NAMALWA (cell line): Measurements from ENCODE around the gene ARHGEF11.

Experiments
- DNase-seq: peaks from one replicate; pipeline ENCODE4 v3.0.0-alpha.2; 2015; ENCODE audit warnings: low spot score

Gene ARHGEF11

GRCh38 chr1:156949127-156949526, 96.4 kb downstream of the ARHGEF11 start:
- DNase-seq: no peak

DNA sequence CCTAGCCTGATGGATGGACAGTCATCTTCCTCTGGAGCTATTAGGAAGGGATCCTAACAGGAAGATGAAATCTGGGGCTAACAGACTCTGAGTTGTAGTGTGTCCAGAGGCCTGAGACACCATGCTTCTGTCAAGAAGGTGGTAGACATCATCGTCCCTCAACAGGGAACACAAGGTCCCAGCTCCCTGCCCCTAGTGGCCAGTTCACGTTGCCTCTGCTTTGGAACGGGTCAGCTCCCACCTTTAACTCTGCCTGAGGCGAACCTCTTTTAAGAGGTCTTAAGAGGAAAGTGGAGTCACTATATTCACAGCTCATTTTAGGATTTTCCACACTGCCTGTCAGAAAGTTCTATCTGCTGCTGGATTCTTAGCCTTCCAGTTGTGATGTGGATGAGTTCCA, 96.8 kb downstream of the ARHGEF11 start:
- DNase-seq: peak; percentile 32

GRCh38 chr1:156947818-156948525, 97.6 kb downstream of the ARHGEF11 start:
- DNase-seq: no peak

DNA sequence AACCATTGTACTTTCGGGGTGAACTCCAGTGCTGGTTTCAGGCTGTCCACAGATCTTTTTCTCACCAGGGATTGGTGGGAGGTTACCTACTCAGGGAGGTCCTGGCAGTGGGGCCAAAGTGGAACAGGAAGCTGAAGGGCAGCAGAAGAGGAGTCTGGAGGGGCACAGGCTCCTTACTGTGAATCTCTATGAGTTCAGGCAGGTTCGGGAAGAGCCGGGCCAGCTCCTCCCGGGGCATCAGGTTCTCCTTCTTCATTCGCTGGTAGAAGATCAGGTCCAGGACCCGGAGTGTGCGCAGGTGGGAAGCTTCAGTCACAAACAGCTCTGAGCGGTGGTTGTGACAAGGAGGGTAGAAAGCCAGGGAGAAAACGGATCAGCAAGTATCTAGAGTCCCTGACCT, 98.4 kb downstream of the ARHGEF11 start:
- DNase-seq: no peak

DNA sequence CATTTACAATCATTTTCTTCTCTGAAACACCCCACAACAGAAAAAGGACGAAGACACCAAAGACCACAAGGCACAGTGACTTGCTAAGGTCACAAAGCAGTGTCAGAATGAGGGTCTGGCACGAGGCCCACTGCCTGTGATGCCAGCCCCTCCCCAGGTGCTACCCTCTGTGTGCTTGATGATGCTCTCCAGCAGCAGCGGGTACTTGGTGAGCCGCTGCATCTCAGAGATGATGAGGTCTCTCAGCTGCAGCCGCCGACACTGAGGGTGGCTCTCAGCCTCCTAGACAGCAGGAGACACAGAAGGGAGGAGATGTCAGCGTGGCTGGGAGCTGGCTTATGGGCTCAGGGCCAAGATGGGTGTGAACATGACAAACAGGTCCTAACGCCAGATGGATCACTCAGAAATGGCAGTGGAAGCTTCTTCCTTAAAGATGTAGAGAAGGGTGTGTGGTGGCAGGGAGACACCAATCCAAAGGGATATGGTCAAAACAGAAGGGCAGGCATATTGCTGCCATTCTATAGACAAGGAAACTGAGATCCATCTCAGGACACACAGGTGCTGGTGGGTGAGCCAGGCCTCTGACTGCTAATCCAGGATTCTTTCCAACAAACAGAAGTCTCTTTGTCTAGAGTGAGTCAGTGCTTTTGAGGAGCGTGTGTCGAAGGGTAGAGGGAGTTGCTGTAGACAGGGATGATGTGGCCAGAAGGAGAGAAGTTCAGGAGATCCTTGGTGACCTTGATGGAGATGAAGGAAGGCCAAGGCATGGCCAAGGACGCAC, 99.5 kb downstream of the ARHGEF11 start:
- no peak for DNase-seq

DNA sequence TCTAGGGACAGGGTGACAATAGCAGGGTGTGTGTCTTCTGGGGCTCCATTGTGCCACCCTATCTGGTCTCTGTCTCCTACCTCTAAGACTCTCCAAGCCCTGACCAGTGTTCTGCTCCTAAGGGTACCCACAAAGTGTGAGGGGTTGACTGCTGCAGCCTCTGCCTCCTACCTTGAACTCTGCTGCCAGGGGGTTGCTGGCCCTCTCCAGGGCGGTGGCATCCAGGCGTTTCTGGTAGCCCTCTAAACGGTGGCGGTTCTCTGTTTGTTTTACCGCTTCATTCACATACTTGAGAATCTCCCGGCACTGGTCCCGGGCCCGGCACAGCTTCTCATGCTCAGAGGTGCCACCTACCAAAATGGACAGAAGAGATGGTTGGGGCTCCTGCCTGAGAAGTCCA, 100.7 kb downstream of the ARHGEF11 start:
- no peak for DNase-seq

DNA sequence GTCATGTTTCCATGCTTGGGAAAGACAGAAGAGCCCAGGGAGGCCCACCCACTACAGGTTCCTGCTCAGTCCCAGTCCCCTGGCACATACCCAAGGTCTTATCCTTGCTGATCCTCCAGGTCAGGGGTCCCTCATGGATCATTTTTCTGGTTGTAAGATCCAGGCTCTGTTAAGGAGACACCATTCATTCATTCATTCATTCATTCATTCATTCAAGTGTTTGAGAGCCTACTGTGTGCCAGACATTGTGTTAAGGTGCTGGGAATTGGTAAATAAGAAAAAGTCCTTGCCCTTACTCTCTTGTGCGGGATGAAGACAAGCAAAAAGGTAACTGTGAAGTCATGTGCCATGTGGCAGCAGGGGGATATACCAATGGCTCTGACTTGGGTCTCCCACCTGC, 101.3 kb downstream of the ARHGEF11 start:
- DNase-seq: no peak

DNA sequence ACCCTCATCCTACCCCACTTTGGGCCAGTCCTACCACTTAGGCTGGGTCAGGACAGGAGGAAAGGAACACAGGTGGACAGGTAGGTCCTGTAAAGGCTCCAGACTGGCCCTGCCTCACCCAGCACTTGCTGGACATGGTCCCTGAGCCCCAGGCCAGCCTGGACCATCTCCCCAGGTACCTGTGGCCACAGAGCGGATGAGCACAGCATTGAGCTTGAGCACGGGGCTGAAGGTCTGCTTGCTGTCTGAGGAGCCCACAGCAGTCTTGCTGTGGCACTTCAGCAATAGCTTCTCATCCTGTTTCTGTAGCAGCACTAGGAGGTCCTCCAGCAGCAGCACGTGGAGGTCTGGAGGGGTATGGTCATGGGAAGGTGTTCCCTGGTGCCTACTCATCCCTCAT, 101.8 kb downstream of the ARHGEF11 start:
- DNase-seq: no peak

- DNase-seq: no peak
These were observed 103.0 kb downstream of the ARHGEF11 start for GRCh38 chr1:156942576-156942975.

- no peak for DNase-seq
These were observed 103.4 kb downstream of the ARHGEF11 start for GRCh38 chr1:156942176-156942575.

GRCh38 chr1:156941675-156942074, 103.9 kb downstream of the ARHGEF11 start:
- DNase-seq: no peak

- no peak for DNase-seq
These were observed 105.7 kb downstream of the ARHGEF11 start for GRCh38 chr1:156939786-156940334.

- DNase-seq: no peak
These were observed 106.7 kb downstream of the ARHGEF11 start for GRCh38 chr1:156938813-156939212.

DNA sequence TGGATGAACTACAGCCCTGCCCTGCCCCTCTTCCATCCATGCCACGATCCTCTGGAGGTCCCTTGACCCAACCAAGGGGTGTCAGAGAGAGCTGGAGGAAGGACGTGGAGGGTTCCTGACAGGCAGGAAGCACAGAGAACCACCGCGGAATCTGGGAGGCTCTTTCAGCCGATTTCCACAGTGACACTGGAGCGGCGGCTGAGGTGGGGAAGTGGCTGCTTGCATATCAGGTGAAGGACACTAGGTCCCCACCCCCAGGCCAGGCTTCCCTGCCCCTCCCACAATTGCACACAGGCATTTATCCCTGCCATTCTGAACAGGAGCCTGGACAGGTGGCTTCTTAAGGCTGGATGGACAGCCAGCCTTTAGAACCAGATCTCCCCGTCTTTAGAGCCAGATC, 107.7 kb downstream of the ARHGEF11 start:
- no peak for DNase-seq

DNA sequence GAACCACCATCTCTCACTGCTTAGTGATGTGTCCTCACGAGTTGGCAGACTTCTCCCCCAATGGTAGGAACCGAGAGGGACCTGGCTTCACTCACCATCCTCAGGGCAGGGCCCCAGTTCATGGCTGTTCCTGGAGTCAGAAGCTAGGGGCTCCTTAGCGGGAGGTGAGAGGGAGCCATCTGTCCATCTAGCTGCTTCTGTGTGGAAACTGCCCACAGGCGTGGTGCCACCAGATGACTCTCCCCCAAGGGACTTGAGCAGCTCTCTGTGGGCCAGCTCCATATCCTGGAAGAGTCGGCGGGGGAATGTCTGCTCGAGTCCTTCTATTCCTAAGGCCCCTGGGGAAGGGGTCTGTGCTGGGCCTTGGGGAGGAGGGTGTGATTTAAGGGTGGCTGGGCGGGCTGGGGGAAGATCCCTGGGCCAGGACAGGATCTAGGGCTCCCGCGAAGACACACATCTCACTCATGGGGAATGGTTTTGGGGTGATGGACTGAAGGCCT, 108.8 kb downstream of the ARHGEF11 start:
- no peak for DNase-seq

DNA sequence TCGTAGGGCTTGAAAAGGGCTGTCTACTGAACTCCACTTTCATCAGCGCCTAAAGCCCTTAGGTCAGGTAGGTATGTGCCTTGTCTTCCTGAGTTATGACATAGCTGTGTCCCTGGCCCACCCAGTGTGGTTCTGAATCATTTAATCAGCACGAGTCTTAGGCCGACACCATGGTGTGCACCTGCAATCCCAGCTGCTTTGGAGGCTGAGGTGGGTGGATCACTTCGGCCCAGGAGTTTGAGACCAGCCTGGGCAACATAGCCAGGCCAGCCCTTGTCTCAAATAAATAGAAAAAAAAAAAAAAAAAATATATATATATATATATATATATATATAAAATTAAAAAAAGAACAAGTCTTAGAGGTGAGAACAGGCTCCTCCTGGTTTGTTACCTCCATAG, 109.4 kb downstream of the ARHGEF11 start:
- no peak for DNase-seq

- DNase-seq: no peak
These were observed 109.9 kb downstream of the ARHGEF11 start for GRCh38 chr1:156935505-156936128.

DNA sequence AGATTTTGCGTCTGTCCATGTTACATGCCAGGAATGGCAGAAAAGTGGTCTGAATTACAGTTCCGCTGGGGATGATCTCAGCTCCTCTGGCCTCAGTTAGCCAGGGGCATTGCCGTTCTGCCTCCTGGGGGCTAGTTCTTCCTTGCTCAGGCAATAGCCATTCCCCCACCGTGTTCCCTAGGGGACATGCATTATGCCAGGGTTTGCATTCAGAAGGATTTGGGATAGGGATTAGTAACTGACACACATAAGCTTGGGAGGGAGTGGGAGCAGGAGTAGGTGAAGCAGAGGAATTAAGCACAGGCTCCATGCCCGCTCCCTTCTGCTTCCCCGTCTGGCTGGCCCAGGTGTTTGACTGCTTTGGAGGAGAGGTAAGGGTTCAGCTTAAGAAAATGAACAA, 112.4 kb downstream of the ARHGEF11 start:
- no peak for DNase-seq

- DNase-seq: no peak
These were observed 113.4 kb downstream of the ARHGEF11 start for GRCh38 chr1:156931974-156932710.

- no peak for DNase-seq
These were observed 114.2 kb downstream of the ARHGEF11 start for GRCh38 chr1:156931211-156931952.

DNA sequence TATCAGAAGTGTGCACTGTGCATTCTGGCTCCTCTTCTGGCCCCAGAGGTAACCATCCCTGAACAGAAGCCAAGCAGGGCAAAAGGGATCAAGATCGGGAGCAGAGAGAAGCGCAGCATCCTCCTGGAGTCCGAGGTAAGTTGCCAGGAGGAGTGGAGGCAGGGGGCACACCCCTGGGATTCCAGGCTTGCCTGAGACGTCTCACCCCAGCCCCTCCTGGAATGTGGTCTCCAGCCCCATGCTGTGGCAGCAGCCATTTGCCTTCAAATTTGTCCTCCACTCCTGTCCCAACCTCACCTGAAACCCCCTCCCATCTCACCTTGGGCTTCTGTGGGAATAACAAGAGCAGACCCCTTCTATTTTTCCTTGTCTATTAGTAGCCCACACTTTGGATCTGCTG, 115.1 kb downstream of the ARHGEF11 start:
- DNase-seq: no peak
